Measurements from ENCODE around the gene SNRNP40. TPM values are rescaled to one million over a fixed set of nuclear protein-coding genes. Genes with fewer than 3 reads are reported as not detected.

The SNRNP40 gene
- total RNA-seq, 2 experiments from 2014 or later = 48.4 to 53.7 TPM

GRCh38 chr1:31249854-31250253, 46.7 kb downstream of the SNRNP40 start:
- Mint-ChIP-seq H3K27me3 (no peaks in the 10 kb centered on the region), H3K4me3 (no peak overlapping the region), H3K27ac (no peak overlapping the region), H3K4me1 (ENCODE audit: low read depth) (no peaks in the 10 kb centered on the region), H3K9me3 (no peaks in the 10 kb centered on the region), H3K36me3 (ENCODE audit: low read depth) (no peaks in the 10 kb centered on the region)
- H3K27ac ChIP-seq (ENCODE audit: low read depth in 1 of 2, low read length in 2 of 2) = no peak overlapping the region
- intact Hi-C loops (cut with DNase I, micrococcal nuclease) = no loop called here
- TF ChIP-seq CTCF (IDR thresholded peaks at IDR 0.05) = no peak
- CTCF ChIA-PET = no interaction called here
- DNase-seq (no peak), ATAC-seq (ENCODE audit: poor library complexity) (no peak)
- no peaks in the 10 kb centered on the region for H3K36me3 ChIP-seq (ENCODE audit: insufficient read depth, low read length)
- no peaks in the 10 kb centered on the region for H3K27me3 ChIP-seq (ENCODE audit: control insufficient read depth in 1 of 2, insufficient read depth in 2 of 2, low read length in 2 of 2)
- POLR2A ChIA-PET = no interaction called here
- H3K4me3 ChIP-seq (ENCODE audit: low read length) = no peak overlapping the region
- H3K9me3 ChIP-seq (ENCODE audit: control insufficient read depth in 1 of 2, insufficient read depth in 1 of 2, low read length in 2 of 2) = no peaks in the 10 kb centered on the region
- no peaks in the 10 kb centered on the region for H3K4me1 ChIP-seq (ENCODE audit: insufficient read depth, low read length)

DNA sequence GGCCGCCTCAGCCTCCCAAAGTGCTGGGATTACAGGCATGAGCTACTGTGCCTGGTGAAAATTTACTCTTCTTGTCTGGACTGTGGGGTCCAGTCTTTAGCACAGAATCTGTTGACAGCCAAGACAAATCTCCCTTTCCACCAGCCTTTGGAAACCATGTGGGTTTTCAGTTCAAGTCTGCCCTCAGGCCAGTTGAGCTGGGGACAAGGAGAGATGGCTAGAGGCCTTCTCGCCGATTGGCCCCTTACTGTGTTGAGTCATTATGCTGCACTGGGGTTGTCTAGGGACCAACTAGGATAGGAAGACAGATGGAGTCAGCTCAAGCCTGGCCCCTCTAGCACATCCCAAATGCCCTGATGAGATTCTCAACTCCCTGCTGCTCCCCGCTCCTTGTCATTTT, 48.3 kb downstream of the SNRNP40 start:
- POLR2A ChIA-PET = no interaction called here
- Histone ChIP-seq H3K36me3 (ENCODE audit: insufficient read depth, low read length) (no peaks in the 10 kb centered on the region), H3K27ac (ENCODE audit: low read depth in 1 of 2, low read length in 2 of 2) (no peak overlapping the region), H3K27me3 (ENCODE audit: control insufficient read depth in 1 of 2, insufficient read depth in 2 of 2, low read length in 2 of 2) (no peaks in the 10 kb centered on the region), H3K4me3 (ENCODE audit: low read length) (no peak overlapping the region), H3K4me1 (ENCODE audit: insufficient read depth, low read length) (no peaks in the 10 kb centered on the region), H3K9me3 (ENCODE audit: control insufficient read depth in 1 of 2, insufficient read depth in 1 of 2, low read length in 2 of 2) (no peaks in the 10 kb centered on the region)
- Mint-ChIP-seq H3K27me3 (peaks cover 8% of the 10 kb centered on the region), H3K4me3 (no peak overlapping the region), H3K27ac (no peak overlapping the region), H3K36me3 (ENCODE audit: low read depth) (no peaks in the 10 kb centered on the region), H3K9me3 (no peaks in the 10 kb centered on the region), H3K4me1 (ENCODE audit: low read depth) (no peaks in the 10 kb centered on the region)
- intact Hi-C loops (cut with DNase I, micrococcal nuclease) = no loop called here
- DNase-seq (no peak), ATAC-seq (ENCODE audit: poor library complexity) (no peak)
- no peak for TF ChIP-seq CTCF (IDR thresholded peaks at IDR 0.05)
- CTCF ChIA-PET = no interaction called here

DNA sequence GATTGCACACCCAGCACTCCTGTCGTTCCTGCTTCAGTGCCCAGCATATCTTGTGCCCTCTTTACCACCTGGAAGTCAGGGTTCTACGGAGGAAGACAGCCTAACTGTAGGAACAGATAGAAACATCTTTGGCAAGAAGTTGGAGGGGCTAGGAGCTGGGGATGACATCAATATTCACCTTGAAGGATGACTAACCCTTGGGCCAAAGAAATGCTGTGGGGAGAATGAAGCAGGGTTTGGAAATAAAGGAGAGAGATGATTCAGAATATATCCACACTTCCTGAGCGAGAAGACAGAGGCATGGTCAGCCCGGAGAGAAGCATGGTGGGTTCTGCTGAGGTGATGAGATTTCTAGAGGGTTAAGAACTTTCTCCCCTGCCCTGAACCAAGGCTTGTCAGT, 52.3 kb downstream of the SNRNP40 start:
- Mint-ChIP-seq H3K27ac (no peak overlapping the region), H3K4me1 (ENCODE audit: low read depth) (peaks cover 10% of the 10 kb centered on the region), H3K36me3 (ENCODE audit: low read depth) (no peaks in the 10 kb centered on the region), H3K9me3 (no peaks in the 10 kb centered on the region), H3K4me3 (no peak overlapping the region), H3K27me3 (peaks cover 19% of the 10 kb centered on the region)
- CTCF ChIA-PET = no interaction called here
- POLR2A ChIA-PET = no interaction called here
- H3K4me3 ChIP-seq (ENCODE audit: low read length) = no peak overlapping the region
- H3K36me3 ChIP-seq (ENCODE audit: insufficient read depth, low read length) = no peaks in the 10 kb centered on the region
- no peaks in the 10 kb centered on the region for H3K9me3 ChIP-seq (ENCODE audit: control insufficient read depth in 1 of 2, insufficient read depth in 1 of 2, low read length in 2 of 2)
- no peaks in the 10 kb centered on the region for H3K4me1 ChIP-seq (ENCODE audit: insufficient read depth, low read length)
- no peak overlapping the region for H3K27ac ChIP-seq (ENCODE audit: low read depth in 1 of 2, low read length in 2 of 2)
- peaks cover 11 to 13% of the 10 kb centered on the region in 2 experiments for H3K27me3 ChIP-seq (ENCODE audit: control insufficient read depth in 1 of 2, insufficient read depth in 2 of 2, low read length in 2 of 2)
- ATAC-seq (ENCODE audit: poor library complexity) = no peak
- no peak for DNase-seq
- intact Hi-C loops (cut with DNase I, micrococcal nuclease) = no loop called here
- TF ChIP-seq CTCF (IDR thresholded peaks at IDR 0.05) = no peak

All from CD4-positive, alpha-beta T cell (primary cell).